Activated naive CD4-positive, alpha-beta T cell treated with anti-CD3 and anti-CD28 coated beads, Interleukin-2, amount 50 U/mL, for 72 hours (primary cell): ENCODE results near the gene PNCK. TPM values are rescaled to one million over a fixed set of nuclear protein-coding genes. Genes with fewer than 3 reads are reported as not detected.
"Not testable (repeated sequence)": the region's sequence is repeated elsewhere in the genome, so short reads cannot be mapped to it uniquely, and the experiment has no call there.

ENCODE experiments used
- ATAC-seq, 2 donors: fragments of 150-1000 bp; cut with Tn5 transposase; 2 replicates each; pipeline ENCODE4 v1.10.0; 2021; ENCODE audit warnings: mild to moderate bottlenecking in 2 of 2, moderate library complexity in 2 of 2
- DNase-seq, 2 donors: peaks; one replicate each; pipeline ENCODE4 v3.0.0; 2021 to 2022; ENCODE audit warnings: low spot score in 2 of 2
- H3K27ac Mint-ChIP-seq, 2 donors: one replicate each; pipeline ENCODE4 v1.8.0; 2022; ENCODE audit warnings: mild to moderate bottlenecking in 2 of 2, mixed read lengths in 2 of 2
- H3K36me3 Mint-ChIP-seq, 2 donors: one replicate each; pipeline ENCODE4 v1.8.0; 2022; ENCODE audit warnings: mixed read lengths in 2 of 2
- H3K9me3 Mint-ChIP-seq, 2 donors: one replicate each; pipeline ENCODE4 v1.8.0; 2022; ENCODE audit warnings: mixed read lengths in 2 of 2
- total RNA-seq, 2 donors: library from RNA; stranded (reverse); gene quantifications; one replicate each; pipeline ENCODE4 v1.2.3, GENCODE V29; 2022

The PNCK gene
- total RNA-seq = 1 to 10 TPM; 1.0 to 2.9 TPM

DNA sequence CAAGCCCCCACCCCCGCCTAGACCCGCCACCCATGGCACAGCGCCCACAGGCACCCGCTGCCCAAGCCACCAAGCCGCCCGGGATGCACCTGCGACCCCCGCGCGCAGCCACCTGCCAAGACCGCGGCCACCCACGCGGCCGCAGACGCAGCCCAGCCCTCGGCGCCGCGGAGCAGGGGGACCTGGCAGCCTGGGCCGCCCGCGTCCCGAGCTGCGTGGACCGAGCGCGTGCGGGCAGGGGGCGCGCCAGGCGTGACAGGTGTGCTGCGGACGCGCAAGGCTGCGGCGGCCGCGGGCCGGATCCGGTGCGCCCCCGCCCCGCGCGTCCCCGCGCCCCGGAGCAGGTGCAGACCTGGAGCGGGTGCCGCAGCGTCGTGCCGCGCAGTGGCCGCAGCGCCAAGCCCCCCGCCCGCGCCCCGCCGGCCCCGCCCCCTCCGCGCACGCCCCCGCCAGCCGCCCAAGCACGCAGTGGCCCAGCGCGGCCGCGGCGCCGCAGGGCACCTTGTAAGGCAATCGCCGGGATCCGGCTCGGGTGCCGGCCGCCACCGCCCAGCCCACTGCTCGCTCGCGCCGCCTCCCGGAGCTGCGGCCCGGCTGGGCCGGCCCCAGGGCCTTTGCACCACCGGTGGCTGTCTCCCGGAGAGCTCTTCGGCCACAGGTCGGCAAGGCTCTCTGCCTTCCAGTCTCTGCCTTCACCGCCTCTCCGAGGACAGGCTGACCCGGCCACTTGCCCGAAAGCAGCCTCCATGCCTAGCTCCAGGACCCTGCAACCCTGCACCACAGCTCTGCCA is at the start of gene PNCK:
PNCK (minus strand) TSS at position 386 of the 791 bp plus-strand sequence. CDS start 737 bp downstream, outside the sequence.
- no peaks in the 10 kb centered on the region for H3K9me3 Mint-ChIP-seq
- no peak within 1 kb of the TSS for H3K27ac Mint-ChIP-seq
- no peak for DNase-seq
- H3K36me3 Mint-ChIP-seq = no peaks in the 10 kb centered on the region
- ATAC-seq = no peak

GRCh38 chrX:153722704-153723350 is 49.2 kb upstream of the PNCK start:
- ATAC-seq = no peak
- Mint-ChIP-seq H3K36me3 (peaks cover 4 to 11% of the 10 kb centered on the region in 2 donors), H3K27ac (peak overlapping the region; percentile 74 to 83), H3K9me3 (no peaks in the 10 kb centered on the region)
- no peak for DNase-seq

GRCh38 chrX:153719701-153720100 is 46.1 kb upstream of the PNCK start:
- Mint-ChIP-seq H3K36me3 (peaks cover 4 to 11% of the 10 kb centered on the region in 2 donors), H3K9me3 (no peaks in the 10 kb centered on the region), H3K27ac (peak overlapping the region in 1 of 2 donors; percentile 29)
- no peak for DNase-seq
- ATAC-seq = no peak

GRCh38 chrX:153719238-153719637 is 45.6 kb upstream of the PNCK start:
- H3K36me3 Mint-ChIP-seq = peaks cover 4 to 11% of the 10 kb centered on the region in 2 donors

DNA sequence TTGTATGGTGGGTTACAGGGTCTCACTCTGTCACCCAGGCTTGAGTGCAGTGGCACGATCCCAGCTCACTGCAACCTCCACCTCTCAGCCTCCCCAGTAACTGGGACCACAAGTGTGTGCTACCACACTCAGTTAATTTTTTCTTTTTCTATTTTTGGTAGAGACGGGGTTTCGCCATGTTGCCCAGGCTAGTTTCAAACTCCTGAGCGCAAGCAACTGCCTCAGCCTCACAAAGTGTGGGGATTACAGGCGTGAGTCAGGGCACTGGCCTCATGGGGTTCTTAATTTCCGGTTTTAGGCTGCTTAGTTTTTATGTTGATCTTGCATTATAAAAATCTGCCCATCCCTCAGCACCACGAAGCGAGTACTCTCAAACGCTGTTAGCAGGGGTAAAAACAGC is 43.8 kb upstream of the PNCK start:
- H3K27ac Mint-ChIP-seq = no peak overlapping the region
- DNase-seq = no peak
- no peak for ATAC-seq
- H3K9me3 Mint-ChIP-seq = no peaks in the 10 kb centered on the region
- peaks cover 0 to 6% of the 10 kb centered on the region in 2 donors for H3K36me3 Mint-ChIP-seq

More at GRCh38 chrX:153719238-153719637, 45.6 kb upstream of the PNCK start:
- Mint-ChIP-seq H3K9me3 (no peaks in the 10 kb centered on the region), H3K27ac (no peak overlapping the region)
- no peak for DNase-seq
- ATAC-seq = no peak

DNA sequence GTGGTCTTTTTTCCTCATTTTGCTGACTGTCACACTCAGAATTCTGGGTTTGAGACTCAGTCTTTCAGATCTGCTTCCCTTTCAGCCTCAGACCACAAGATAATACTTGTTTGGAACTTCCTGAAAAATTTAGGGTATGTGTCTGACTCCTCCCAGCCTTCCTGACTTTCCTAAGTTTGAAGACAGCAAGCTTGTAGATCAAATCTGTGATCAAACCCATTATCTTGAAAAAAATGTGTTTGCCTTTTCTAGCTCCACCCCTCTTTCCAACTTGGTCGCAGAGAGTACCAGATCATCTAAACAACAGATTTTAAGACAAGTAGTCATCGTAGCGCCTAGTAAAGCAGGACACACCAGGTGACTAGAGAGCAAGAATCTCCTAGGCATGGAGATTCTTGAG is 40.6 kb upstream of the PNCK start:
- no peaks in the 10 kb centered on the region for H3K9me3 Mint-ChIP-seq
- DNase-seq = no peak
- ATAC-seq = no peak
- H3K27ac Mint-ChIP-seq = no peak overlapping the region
- no peaks in the 10 kb centered on the region for H3K36me3 Mint-ChIP-seq

DNA sequence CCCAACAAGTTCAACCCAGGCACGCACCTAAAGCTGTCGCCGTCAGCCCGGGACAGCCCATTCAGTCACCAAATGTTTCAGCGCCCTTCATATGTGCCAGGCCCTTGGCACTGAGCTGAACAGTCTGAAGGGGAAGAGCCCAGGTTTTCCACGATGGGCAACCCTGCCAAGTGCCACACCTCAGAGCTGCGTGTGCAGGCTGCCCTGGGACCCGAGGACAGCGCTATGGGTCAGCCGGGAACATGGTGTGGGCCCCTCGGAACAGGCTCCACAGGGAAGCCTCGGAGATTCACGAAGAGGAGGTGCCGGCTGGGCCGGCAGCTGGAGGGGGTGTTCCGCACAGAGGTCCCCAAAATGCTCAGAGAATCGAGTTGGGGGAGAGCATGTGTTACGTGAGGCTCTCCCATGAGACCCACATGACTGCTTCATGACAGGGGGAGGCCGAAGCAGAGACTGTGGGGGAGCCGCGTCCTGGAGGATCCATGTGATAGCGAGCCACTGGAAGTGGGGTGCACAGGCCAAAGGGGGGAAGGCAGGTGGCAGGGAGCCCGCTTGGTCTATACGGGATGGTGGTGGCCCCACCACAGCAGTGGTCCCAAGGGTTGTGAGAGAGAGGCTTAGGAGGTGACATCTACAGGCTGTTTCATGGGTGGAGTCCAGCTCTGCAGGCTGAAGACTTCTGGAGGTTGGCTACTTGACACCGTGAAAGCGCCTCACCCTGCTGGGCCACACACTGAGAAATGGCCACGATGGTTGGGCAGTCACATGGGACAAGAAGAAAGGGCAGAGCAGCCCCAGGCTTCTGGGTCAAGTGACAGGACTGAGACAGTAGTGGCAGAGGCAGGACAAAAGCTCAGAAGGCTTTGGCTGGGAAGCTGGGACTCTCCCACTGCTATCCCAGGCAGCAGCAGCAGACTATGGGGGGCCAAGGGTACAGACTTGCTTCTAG is 36.4 kb upstream of the PNCK start:
- ATAC-seq (no peak), DNase-seq (no peak)
- no peaks in the 10 kb centered on the region for H3K36me3 Mint-ChIP-seq
- no peak overlapping the region for H3K27ac Mint-ChIP-seq
- H3K9me3 Mint-ChIP-seq = no peaks in the 10 kb centered on the region

GRCh38 chrX:153708415-153708814 is 34.8 kb upstream of the PNCK start:
- Mint-ChIP-seq H3K9me3 (no peaks in the 10 kb centered on the region), H3K27ac (peak overlapping the region in 1 of 2 donors; percentile 68), H3K36me3 (no peaks in the 10 kb centered on the region)
- DNase-seq (peak in 1 of 2 donors; percentile 45), ATAC-seq (peak; percentile 80 to 89)

DNA sequence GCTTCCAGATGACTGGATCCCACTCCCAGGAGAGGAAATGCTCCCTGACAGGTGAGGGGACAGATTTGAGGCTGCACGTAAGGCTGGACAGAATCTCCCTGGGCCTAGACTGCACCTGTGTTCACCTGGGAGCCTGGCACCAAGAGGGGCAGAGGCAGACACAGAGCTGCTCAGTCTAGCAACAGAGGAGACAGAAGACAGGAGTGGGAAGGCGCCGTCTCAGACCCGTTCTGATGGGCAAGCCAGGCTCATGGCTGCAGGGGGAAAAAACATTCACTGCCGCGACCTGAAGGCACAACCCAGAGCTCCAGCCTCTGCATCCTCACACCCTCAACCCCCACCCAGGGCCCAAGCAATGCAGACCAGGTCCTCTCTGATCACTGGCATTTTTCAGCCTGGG is 33.8 kb upstream of the PNCK start:
- Mint-ChIP-seq H3K27ac (peak overlapping the region in 1 of 2 donors; percentile 68), H3K9me3 (no peaks in the 10 kb centered on the region), H3K36me3 (no peaks in the 10 kb centered on the region)
- DNase-seq = no peak
- no peak for ATAC-seq

DNA sequence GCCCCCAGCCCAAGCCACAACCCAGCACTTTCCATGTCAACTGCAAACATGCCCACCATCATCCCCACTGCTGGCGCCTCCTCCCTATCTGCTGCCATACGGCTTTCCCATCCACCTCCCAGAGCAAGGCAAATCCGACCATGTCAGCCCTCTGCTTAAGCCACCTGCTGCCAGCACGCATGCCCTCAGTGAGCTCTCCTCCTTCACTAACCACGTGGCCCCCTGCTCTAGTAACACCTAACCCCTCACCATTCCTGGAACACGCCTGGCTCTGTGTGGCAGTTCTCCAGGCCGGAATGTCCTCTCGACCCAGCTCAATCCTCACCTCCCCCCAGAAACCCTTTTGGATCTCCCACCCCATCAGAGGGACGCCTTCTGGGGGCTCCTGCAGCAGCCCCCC is 33.2 kb upstream of the PNCK start:
- no peak for DNase-seq
- peak overlapping the region; percentile 77 to 90 for H3K27ac Mint-ChIP-seq
- H3K9me3 Mint-ChIP-seq = no peaks in the 10 kb centered on the region
- H3K36me3 Mint-ChIP-seq = no peaks in the 10 kb centered on the region
- no peak for ATAC-seq

DNA sequence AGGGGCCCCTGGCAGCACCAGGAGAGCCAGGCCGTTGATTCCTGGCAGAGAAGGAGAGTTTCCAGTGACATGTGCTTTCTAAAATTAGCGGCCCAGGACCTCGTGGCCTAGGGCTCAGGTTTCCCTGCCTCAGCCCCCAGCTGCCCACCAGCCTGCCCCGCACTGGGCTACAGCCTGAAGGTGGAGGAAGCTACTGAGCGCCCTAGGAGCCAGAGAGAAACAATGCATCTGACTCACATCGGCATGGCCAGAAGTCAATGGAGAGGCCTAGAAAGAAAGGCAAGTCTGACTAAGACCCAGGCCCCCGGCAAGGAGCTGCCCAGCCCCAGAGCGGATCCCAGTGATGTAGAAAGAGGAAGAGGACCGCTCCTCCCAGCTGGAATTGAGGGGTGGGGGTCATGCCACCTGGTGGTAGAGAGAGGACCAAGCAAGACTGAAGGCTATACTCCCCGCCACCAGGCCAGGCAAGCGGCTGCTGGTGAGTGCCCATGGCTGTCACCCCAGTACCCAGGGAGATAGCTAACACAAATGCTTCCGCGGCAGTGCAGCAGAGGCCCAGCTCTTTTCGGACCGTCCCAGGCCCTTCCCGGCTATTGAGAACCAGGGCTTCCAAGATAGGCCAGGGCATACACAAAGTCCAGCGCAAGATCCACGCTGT is 31.9 kb upstream of the PNCK start:
- not testable (repeated sequence) for H3K36me3 Mint-ChIP-seq, ATAC-seq, DNase-seq, H3K9me3 Mint-ChIP-seq
- H3K27ac Mint-ChIP-seq = peak overlapping the region; percentile 55 to 77

GRCh38 chrX:153704631-153705402 is 31.2 kb upstream of the PNCK start:
- ATAC-seq, H3K27ac Mint-ChIP-seq: not testable (repeated sequence)

GRCh38 chrX:153704021-153704526 is 30.5 kb upstream of the PNCK start:
- H3K36me3 Mint-ChIP-seq = no peaks in the 10 kb centered on the region
- no peak overlapping the region for H3K27ac Mint-ChIP-seq
- no peak for DNase-seq
- H3K9me3 Mint-ChIP-seq = no peaks in the 10 kb centered on the region
- ATAC-seq = no peak

More at GRCh38 chrX:153704631-153705402, 31.2 kb upstream of the PNCK start:
- H3K36me3 Mint-ChIP-seq, DNase-seq, H3K9me3 Mint-ChIP-seq: not testable (repeated sequence)

DNA sequence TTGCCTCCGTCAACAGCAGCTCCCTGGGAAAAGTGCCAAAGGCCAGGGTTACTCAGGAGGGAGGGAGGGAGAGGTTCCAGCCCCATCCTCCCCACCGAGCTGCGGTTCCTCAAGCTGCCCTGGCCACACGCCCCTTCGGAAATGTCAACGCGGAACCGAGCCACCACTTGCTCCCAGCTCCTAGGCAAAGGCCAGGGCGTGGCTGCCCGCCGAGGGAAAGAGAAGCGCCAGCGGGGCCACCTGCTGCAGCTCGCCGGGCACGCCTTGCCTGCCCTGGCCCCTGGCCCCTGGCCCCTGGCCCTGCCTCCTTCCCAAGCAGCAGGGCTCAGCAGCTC is 29.4 kb upstream of the PNCK start:
- no peak for ATAC-seq
- Mint-ChIP-seq H3K36me3 (no peaks in the 10 kb centered on the region), H3K27ac (no peak overlapping the region), H3K9me3 (no peaks in the 10 kb centered on the region)
- no peak for DNase-seq

DNA sequence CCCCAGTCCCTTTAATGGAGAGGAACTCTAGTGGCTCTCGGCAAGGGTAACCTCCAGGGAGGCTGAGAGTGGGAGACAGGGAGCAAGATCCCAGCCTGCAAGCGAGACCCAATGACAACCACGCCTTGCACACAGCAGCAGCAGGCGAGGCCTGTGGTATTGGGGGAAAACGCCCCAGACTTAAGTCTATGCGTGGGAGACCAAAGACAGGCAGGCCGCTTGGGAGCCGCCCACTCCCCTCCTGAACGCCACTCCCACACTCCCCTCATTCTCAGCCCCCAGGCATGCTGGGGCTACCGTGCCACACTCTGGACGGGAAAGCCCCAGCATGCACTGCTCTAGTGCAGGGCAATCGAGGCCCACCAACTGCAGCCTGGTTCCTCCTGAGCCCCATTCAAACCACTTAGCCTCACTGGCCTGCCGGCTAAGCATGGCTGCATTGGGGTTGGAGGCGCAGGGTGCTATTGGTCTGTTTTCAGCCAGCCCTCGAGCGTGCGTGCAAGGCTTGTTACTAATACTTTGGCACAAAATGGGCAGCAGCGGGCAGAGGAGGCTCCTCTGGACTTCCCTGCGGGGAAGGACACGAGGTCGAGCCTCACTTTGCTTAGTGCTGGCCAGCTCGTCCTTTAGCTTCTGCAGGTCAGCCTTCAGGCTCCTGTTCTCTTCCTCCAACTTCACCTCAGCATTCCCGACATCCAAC is 28.9 kb upstream of the PNCK start:
- no peak overlapping the region for H3K27ac Mint-ChIP-seq
- ATAC-seq (no peak), DNase-seq (no peak)
- H3K36me3 Mint-ChIP-seq = no peaks in the 10 kb centered on the region
- no peaks in the 10 kb centered on the region for H3K9me3 Mint-ChIP-seq
